Subcutaneous adipose tissue (tissue), 4 donors: ENCODE data around the gene NUCB2. TPM values are rescaled to one million over a fixed set of nuclear protein-coding genes. Genes with fewer than 3 reads are reported as not detected.

Experiments
- CTCF ChIP-seq: fragments of 450-650 bp; IDR thresholded peaks from one replicate; pipeline ENCODE4 v1.5.1; 2016; ENCODE audit warnings: low read depth, mild to moderate bottlenecking, control low read depth, antibody characterized with exemption, moderate library complexity
- total RNA-seq, 4 donors: library from RNA; depleted of rRNA; stranded (reverse); fragments of >200 nt; gene quantifications; one replicate each; pipeline ENCODE4 v1.1.0, GENCODE V29; 2016

NUCB2 gene
- total RNA-seq, 4 donors from 2014 or later: 19.0 to 50.9 (median 40.1) TPM

GRCh38 chr11:17378655-17379054, 102.1 kb downstream of the NUCB2 start:
- no peak for TF ChIP-seq CTCF

- TF ChIP-seq CTCF: no peak
Observed at GRCh38 chr11:17379383-17380180, 103.0 kb downstream of the NUCB2 start.

- no peak for TF ChIP-seq CTCF
Observed at GRCh38 chr11:17381156-17381555, 104.6 kb downstream of the NUCB2 start.

Other genes starting within 250 kb of the NUCB2 start
- gene RPS13, start 199.1 kb upstream of the NUCB2 start, total RNA-seq: 1,000 to 10,000 TPM in 3 of 4 donors, 100 to 1,000 TPM in 1; 914 to 2,900 (median 1,452) TPM
- gene PIK3C2A, start 68.8 kb upstream of the NUCB2 start, total RNA-seq: 10 to 100 TPM; 60.7 to 97.8 (median 83.4) TPM
- gene NCR3LG1, start 75.1 kb downstream of the NUCB2 start, total RNA-seq: 1 to 10 TPM; 1.3 to 3.1 (median 2.8) TPM
- gene KCNJ11, start 111.9 kb downstream of the NUCB2 start, total RNA-seq: 1 to 10 TPM in 2 of 4 donors, under 1 TPM in 2; 0.66 to 4.0 (median 1.1) TPM
- gene ABCC8, start 200.1 kb downstream of the NUCB2 start, total RNA-seq: under 1 TPM in 2 of 4 donors, not detected in 2; 0.16 to 0.51 TPM